ENCODE results near the gene RBL1.
"Not testable (repeated sequence)": the region's sequence is repeated elsewhere in the genome, so short reads cannot be mapped to it uniquely, and the experiment has no call there.

The RBL1 gene

DNA sequence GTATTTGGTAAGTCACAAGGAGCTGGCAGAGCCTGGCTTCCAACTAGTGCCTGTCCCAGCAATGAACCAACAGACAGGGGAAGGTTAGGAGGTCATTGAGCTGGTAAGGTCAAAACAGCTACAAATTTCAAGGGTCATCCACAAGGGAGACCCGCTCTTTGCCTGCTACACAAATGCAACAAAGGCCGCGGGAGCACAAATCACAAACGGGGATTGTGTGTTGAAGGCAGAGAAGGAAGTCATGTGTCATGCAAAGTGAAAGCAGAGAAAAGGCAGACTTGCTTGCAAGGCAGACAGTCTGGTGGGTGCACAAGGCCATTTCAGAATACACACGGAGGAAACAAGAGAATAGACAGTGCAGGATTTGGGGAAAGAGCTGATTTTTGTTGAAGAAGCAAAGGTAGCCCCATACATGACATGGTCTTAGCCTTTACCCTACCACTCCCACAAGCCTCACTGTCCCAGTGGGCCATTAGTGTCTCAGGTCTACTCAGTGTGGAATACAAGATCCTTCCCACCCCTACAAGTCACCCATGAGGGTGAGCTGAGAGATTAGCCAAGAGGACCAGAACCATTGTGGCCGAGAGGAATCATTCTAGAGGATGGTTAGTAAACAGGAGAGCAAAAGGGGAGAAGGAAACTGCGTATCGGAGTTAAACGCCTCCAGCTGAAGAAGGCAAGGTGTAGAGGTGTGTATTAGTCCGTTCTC is 126.2 kb downstream of the RBL1 start:
- no peak overlapping the region for H3K9ac ChIP-seq
- peaks cover 13% of the 10 kb centered on the region; the same call in 1 of the 2 replicates for H3K36me3 ChIP-seq
- TF ChIP-seq Cebpa-rat (IDR thresholded peaks at IDR 0.05) = no peak
- H3K27ac ChIP-seq = peak overlapping the region; percentile 56
- H3K4me1 ChIP-seq = peaks cover 47% of the 10 kb centered on the region
- H3K27me3 ChIP-seq = no peaks in the 10 kb centered on the region
- H3K4me3 ChIP-seq = 0 out of 2 replicates have a peak overlapping the region, but pooled peaks have one; percentile 20
- peaks cover 34% of the 10 kb centered on the region for H3K9me3 ChIP-seq
- peak overlapping the region; percentile 50 for H3K4me2 ChIP-seq
- H4K20me1 ChIP-seq = no peaks in the 10 kb centered on the region

GRCh38 chr20:36969051-36969450 is 126.7 kb downstream of the RBL1 start:
- H4K20me1 ChIP-seq = no peaks in the 10 kb centered on the region
- peak overlapping the region; percentile 56 for H3K27ac ChIP-seq
- H3K27me3 ChIP-seq = no peaks in the 10 kb centered on the region
- H3K4me2 ChIP-seq = peak overlapping the region; percentile 50
- peaks cover 41% of the 10 kb centered on the region for H3K4me1 ChIP-seq
- H3K9me3 ChIP-seq = peaks cover 34% of the 10 kb centered on the region
- no peak overlapping the region for H3K4me3 ChIP-seq
- H3K36me3 ChIP-seq = peaks cover 13% of the 10 kb centered on the region; the same call in 1 of the 2 replicates
- no peak for TF ChIP-seq Cebpa-rat (IDR thresholded peaks at IDR 0.05)
- no peak overlapping the region for H3K9ac ChIP-seq

DNA sequence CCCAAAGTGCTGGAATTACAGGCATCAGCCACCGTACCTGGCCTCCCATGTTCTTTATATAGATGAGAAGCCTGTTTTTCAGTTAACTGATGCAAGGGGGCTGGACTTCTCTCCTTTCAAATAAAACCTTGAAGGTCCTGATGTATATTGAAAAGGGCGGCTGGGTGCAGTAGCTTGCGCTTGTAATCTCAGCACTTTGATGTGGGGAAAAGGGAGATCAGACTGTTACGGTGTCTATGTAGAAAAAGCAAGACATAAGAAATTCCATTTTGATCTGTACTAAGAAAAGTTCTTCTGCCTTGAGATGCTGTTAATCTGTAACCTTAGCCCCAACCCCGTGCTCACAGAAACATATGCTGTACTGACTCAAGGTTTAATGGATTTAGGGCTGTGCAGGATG is 128.2 kb downstream of the RBL1 start:
- Histone ChIP-seq H3K27ac (no peak overlapping the region), H3K4me3 (no peak overlapping the region), H3K9me3 (peaks cover 43% of the 10 kb centered on the region), H3K4me1 (peaks cover 28% of the 10 kb centered on the region), H3K27me3 (no peaks in the 10 kb centered on the region), H3K4me2 (no peak overlapping the region), H3K9ac (no peak overlapping the region), H3K36me3 (peaks cover 22% of the 10 kb centered on the region), H4K20me1 (no peaks in the 10 kb centered on the region)
- TF ChIP-seq Cebpa-rat (IDR thresholded peaks at IDR 0.05) = no peak

GRCh38 chr20:36966965-36967364 is 128.8 kb downstream of the RBL1 start:
- Histone ChIP-seq H3K36me3 (peaks cover 29% of the 10 kb centered on the region), H3K4me1 (peaks cover 23% of the 10 kb centered on the region), H3K9me3 (peaks cover 43% of the 10 kb centered on the region)
- not testable (repeated sequence) for H4K20me1 ChIP-seq, H3K27ac ChIP-seq, H3K4me3 ChIP-seq, H3K4me2 ChIP-seq, H3K27me3 ChIP-seq, H3K9ac ChIP-seq

DNA sequence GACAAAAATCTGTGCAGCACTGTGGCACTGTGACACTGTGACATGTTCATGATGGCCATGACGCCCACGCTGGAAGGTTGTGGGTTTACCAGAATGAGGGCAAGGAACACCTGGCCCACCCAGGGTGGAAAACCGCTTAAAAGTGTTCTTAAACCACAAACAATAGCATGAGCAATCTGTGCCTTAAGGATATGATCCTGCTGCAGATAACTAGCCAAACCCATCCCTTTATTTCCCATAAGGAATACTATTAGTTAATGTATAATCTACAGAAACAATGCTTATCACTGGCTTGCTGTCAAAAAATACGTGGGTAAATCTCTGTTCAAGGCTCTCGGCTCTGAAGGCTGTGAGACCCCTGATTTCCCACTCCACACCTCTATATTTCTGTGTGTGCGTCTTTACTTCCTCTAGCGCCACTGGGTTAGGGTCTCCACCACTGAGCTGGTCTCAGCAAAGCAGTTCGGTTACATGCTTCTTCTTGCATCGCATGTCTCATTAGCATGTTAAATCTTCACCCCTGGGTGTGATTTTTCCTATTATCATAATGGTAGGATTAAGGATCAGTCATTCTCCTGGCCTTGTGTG is 133.3 kb downstream of the RBL1 start:
- H3K9ac ChIP-seq, H3K4me2 ChIP-seq, H4K20me1 ChIP-seq: not testable (repeated sequence)

DNA sequence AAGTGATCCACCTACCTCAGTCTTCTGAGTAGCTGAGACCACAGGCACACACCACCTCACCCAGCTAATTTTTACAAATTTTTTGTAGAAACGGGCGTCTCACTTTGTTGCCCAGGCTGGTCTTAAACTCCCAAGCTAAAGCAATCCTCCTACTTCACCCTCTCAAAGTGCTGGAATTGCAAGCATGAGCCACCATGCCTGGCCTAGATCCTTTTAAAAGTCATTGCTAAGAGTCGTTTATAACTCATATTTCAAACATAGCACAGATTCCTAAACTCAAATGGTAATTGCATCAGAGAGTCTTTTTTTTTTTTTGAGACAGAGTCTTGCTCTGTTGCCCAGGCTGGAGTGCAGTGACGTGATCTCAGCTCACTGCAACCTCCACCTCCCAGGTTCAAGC is 136.6 kb downstream of the RBL1 start:
- no peak for TF ChIP-seq Cebpa-rat (IDR thresholded peaks at IDR 0.05)
- no peak overlapping the region for H3K4me2 ChIP-seq
- H3K27ac ChIP-seq = no peak overlapping the region
- no peak overlapping the region for H3K9ac ChIP-seq
- H3K4me1 ChIP-seq = peaks cover 15% of the 10 kb centered on the region
- H4K20me1 ChIP-seq = no peaks in the 10 kb centered on the region
- no peak overlapping the region for H3K4me3 ChIP-seq
- peaks cover 38% of the 10 kb centered on the region for H3K9me3 ChIP-seq
- H3K36me3 ChIP-seq = peaks cover 17% of the 10 kb centered on the region
- H3K27me3 ChIP-seq = no peaks in the 10 kb centered on the region

More for the DNA sequence above, 133.3 kb downstream of the RBL1 start:
- H3K27me3 ChIP-seq, H3K27ac ChIP-seq, H3K4me3 ChIP-seq, H3K4me1 ChIP-seq: not testable (repeated sequence)
- H3K9me3 ChIP-seq = peaks cover 38% of the 10 kb centered on the region
- H3K36me3 ChIP-seq = peaks cover 17% of the 10 kb centered on the region

DNA sequence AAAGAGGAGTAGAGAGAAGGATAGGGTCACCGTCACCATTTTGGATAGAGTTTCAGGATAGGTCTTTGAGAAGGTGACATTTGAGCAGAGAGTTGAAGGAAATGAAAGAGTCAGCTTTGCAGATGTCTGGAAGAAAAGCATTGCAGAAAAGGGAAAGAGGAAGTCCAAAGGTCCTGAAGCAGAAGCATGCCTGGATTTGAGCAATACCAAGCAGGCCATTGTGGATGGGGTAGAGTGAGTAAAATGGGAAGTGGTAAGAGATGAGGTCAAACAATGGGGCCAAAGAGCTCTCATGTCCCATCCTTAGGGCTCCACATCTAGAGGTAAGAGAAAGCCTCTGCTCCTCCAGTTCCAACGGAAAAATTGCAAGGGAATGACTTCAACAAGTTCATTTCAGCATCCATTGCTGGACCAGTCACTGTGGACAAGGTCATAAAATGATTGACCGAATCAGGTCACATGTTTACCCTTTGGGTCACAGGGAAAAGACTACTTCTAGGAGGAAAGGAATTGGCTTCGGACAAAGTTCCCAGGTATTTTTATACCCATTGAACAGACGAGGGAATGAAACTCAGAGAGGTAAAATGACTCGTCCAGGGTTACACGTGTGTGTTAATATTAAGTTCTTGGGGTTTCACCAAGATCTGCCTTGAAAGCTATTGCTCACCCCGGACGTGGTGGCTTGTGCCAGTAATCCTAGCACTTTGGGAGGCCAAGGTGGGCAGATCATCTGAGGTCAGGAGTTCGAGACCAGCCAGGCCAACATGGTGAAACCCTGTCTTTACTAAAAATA is 137.7 kb downstream of the RBL1 start:
- TF ChIP-seq Cebpa-rat (IDR thresholded peaks at IDR 0.05) = no peak
- H3K4me3 ChIP-seq = no peak overlapping the region
- peaks cover 29% of the 10 kb centered on the region for H3K9me3 ChIP-seq
- no peaks in the 10 kb centered on the region for H4K20me1 ChIP-seq
- H3K27ac ChIP-seq = no peak overlapping the region
- no peak overlapping the region for H3K9ac ChIP-seq
- no peaks in the 10 kb centered on the region; the same call in 1 of the 2 replicates for H3K27me3 ChIP-seq
- peaks cover 15% of the 10 kb centered on the region for H3K4me1 ChIP-seq
- H3K4me2 ChIP-seq = no peak overlapping the region
- H3K36me3 ChIP-seq = peaks cover 12% of the 10 kb centered on the region

GRCh38 chr20:36956674-36957073 is 139.1 kb downstream of the RBL1 start:
- H3K27ac ChIP-seq = no peak overlapping the region
- H3K27me3 ChIP-seq = peaks cover 8% of the 10 kb centered on the region
- no peaks in the 10 kb centered on the region for H3K36me3 ChIP-seq
- H3K9ac ChIP-seq = no peak overlapping the region
- TF ChIP-seq Cebpa-rat (IDR thresholded peaks at IDR 0.05) = no peak
- H3K4me3 ChIP-seq = no peak overlapping the region
- peaks cover 22% of the 10 kb centered on the region for H3K4me1 ChIP-seq
- H4K20me1 ChIP-seq = no peaks in the 10 kb centered on the region
- peaks cover 15% of the 10 kb centered on the region for H3K9me3 ChIP-seq
- H3K4me2 ChIP-seq = no peak overlapping the region

DNA sequence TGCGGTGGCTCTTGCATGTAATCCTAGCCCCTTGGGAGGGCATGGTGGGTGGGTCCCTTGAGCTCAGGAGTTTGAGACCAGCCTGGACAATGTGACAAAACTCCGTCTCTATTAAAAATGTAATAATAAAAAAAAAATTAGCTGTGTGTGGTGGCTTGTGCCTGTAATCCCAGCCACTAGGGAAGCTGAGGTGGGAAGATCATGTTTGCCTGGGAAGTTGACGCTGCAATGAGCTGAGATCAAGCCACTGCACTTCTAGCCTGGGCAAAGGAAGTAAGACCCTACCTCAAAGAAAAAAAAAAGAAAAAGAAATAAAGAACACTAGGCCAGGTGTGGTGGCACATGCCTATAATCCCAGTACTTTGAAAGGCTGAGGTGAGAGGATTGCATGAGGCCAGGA is 139.8 kb downstream of the RBL1 start:
- H3K27ac ChIP-seq = no peak overlapping the region
- no peak for TF ChIP-seq Cebpa-rat (IDR thresholded peaks at IDR 0.05)
- H4K20me1 ChIP-seq = 0 out of 2 replicates have a peak, but pooled peaks cover 2% of the 10 kb centered on the region
- no peak overlapping the region for H3K9ac ChIP-seq
- H3K9me3 ChIP-seq = peaks cover 9% of the 10 kb centered on the region; the same call in 1 of the 2 replicates
- no peak overlapping the region for H3K4me2 ChIP-seq
- H3K27me3 ChIP-seq = peaks cover 15% of the 10 kb centered on the region
- peaks cover 26% of the 10 kb centered on the region for H3K4me1 ChIP-seq
- H3K36me3 ChIP-seq = no peaks in the 10 kb centered on the region
- H3K4me3 ChIP-seq = no peak overlapping the region
